H1 (cell line): ENCODE results near the gene STX11. TPM values are rescaled to one million over a fixed set of nuclear protein-coding genes. Genes with fewer than 3 reads are reported as not detected.

Source experiments
- CTCF ChIA-PET: fragments of 300-600 bp; sonication (Branson Sonifier 250); formaldehyde crosslinking; loops from one replicate; lab custom pipeline; 2021; ENCODE audit not compliant: partially characterized antibody; lab: Charles Lee
- POLR2A ChIA-PET: fragments of 300-600 bp; sonication (Branson Sonifier 250); formaldehyde crosslinking; loops from one replicate; lab custom pipeline; 2021; ENCODE audit warnings: inconsistent platforms; ENCODE audit not compliant: partially characterized antibody; lab: Charles Lee
- DNase-seq, 2 experiments: peaks; one replicate each; pipeline versions ENCODE4 v3.0.0 to v3.0.0-alpha.2; 2010 to 2022; ENCODE audit warnings: low spot score in 2 of 2, low read depth in 1 of 2, mixed read lengths in 1 of 2
- FAIRE-seq: peaks from 2 replicates; lab custom pipeline; 2011; peaks lifted over from hg19 to GRCh38; lab: Jason Lieb, UNC
- H2AFZ ChIP-seq: 2 replicates; pipeline ENCODE4 v1.8.1; 2012; ENCODE audit warnings: low read length, inconsistent platforms
- H2AK5ac ChIP-seq: 2 replicates; pipeline ENCODE4 v1.6.1; 2013; ENCODE audit warnings: low read depth, low read length
- H2BK120ac ChIP-seq: replicated peaks from 2 replicates; pipeline ENCODE3; 2013; ENCODE audit warnings: low read depth, low read length, inconsistent platforms
- H2BK12ac ChIP-seq: 2 replicates; pipeline ENCODE4 v1.6.1; 2013; ENCODE audit warnings: low read depth, low read length
- H2BK15ac ChIP-seq: 2 replicates; pipeline ENCODE4 v1.6.1; 2013; ENCODE audit warnings: low read length
- H2BK20ac ChIP-seq: 2 replicates; pipeline ENCODE4 v1.6.1; 2013; ENCODE audit warnings: low read length
- H2BK5ac ChIP-seq: 2 replicates; pipeline ENCODE4 v1.6.1; 2013; ENCODE audit warnings: low read depth, low read length
- H3K14ac ChIP-seq: 2 replicates; pipeline ENCODE4 v1.6.1; 2013; ENCODE audit warnings: inconsistent platforms; ENCODE audit not compliant: insufficient read length
- H3K18ac ChIP-seq: 2 replicates; pipeline ENCODE4 v1.6.1; 2013; ENCODE audit warnings: low read length; ENCODE audit errors: extremely low read depth
- H3K23ac ChIP-seq: 2 replicates; pipeline ENCODE4 v1.6.1; 2013; ENCODE audit warnings: inconsistent platforms; ENCODE audit not compliant: insufficient read length
- H3K23me2 ChIP-seq: 2 replicates; pipeline ENCODE4 v1.6.1; 2013; ENCODE audit warnings: low read depth, low read length
- H3K27ac ChIP-seq: 2 replicates; pipeline ENCODE4 v1.6.1; 2011; ENCODE audit warnings: low read depth, low read length, inconsistent platforms
- H3K27me3 ChIP-seq, 4 experiments: replicated peaks in 1 of 4; 1 replicate in 1 of 4; 2 replicates in 3 of 4; pipeline versions ENCODE4 v1.6.1 to v1.8.1; 2011 to 2013; ENCODE audit warnings: low read length in 3 of 4, mild to moderate bottlenecking in 3 of 4, inconsistent platforms in 2 of 4, mixed read lengths in 2 of 4, moderate library complexity in 1 of 4; ENCODE audit not compliant: control insufficient read depth in 3 of 4, insufficient read depth in 3 of 4; ENCODE audit errors: extremely low read depth in 1 of 4
- H3K36me3 ChIP-seq, 4 experiments: 2 replicates each; pipeline versions ENCODE4 v1.6.1 to v1.8.1; 2011 to 2013; ENCODE audit warnings: mild to moderate bottlenecking in 4 of 4, low read length in 3 of 4, moderate library complexity in 2 of 4, control low read depth in 1 of 4, inconsistent platforms in 1 of 4; ENCODE audit not compliant: insufficient read depth in 4 of 4, control insufficient read depth in 2 of 4
- H3K4ac ChIP-seq: replicated peaks from 2 replicates; pipeline ENCODE3; 2013; ENCODE audit warnings: low read length, low read depth, mixed read lengths, inconsistent platforms; ENCODE audit not compliant: insufficient read length
- H3K4me1 ChIP-seq, 4 experiments: replicated peaks in 1 of 4; 1 replicate in 1 of 4; 2 replicates in 3 of 4; pipeline versions ENCODE4 v1.6.1 to v1.8.1; 2011 to 2013; ENCODE audit warnings: low read length in 3 of 4, inconsistent platforms in 2 of 4, mixed read lengths in 1 of 4; ENCODE audit not compliant: insufficient read depth in 4 of 4, control insufficient read depth in 3 of 4
- H3K4me2 ChIP-seq, 2 experiments: 2 replicates each; pipeline versions ENCODE4 v1.6.1 to v1.8.1; 2011 to 2013; ENCODE audit warnings: low read depth in 2 of 2, low read length in 2 of 2, control low read depth in 1 of 2, inconsistent platforms in 1 of 2, mild to moderate bottlenecking in 1 of 2; ENCODE audit not compliant: insufficient read depth in 1 of 2
- H3K4me3 ChIP-seq, 4 experiments: fragments of 200-600, 300-600 bp in 1 of 4; sonication (generic), shearing (Covaris generic), sonication (Bioruptor Twin) in 1 of 4; 2 replicates each; pipeline versions ENCODE4 v1.5.1 to v1.8.1; 2011 to 2016; ENCODE audit warnings: low read length in 4 of 4, low read depth in 3 of 4, control low read depth in 2 of 4, inconsistent platforms in 2 of 4, mild to moderate bottlenecking in 2 of 4, mixed read lengths in 1 of 4, moderate library complexity in 1 of 4; ENCODE audit not compliant: insufficient read depth in 2 of 4; ENCODE audit errors: extremely low read depth in 1 of 4
- H3K56ac ChIP-seq: replicated peaks from 2 replicates; pipeline ENCODE3; 2013; ENCODE audit warnings: low read depth, mild to moderate bottlenecking, mixed read lengths, low read length, inconsistent platforms; ENCODE audit not compliant: insufficient read length
- H3K79me1 ChIP-seq: 2 replicates; pipeline ENCODE4 v1.6.1; 2013; ENCODE audit warnings: low read depth, low read length, control low read depth
- H3K79me2 ChIP-seq, 2 experiments: 2 replicates each; pipeline versions ENCODE4 v1.6.1 to v1.8.1; 2012 to 2013; ENCODE audit warnings: low read length in 2 of 2, mild to moderate bottlenecking in 2 of 2, inconsistent platforms in 1 of 2; ENCODE audit not compliant: insufficient read depth in 2 of 2, control insufficient read depth in 1 of 2
- H3K9ac ChIP-seq, 4 experiments: replicated peaks in 1 of 4; 1 replicate in 1 of 4; 2 replicates in 3 of 4; pipeline versions ENCODE4 v1.6.1 to v1.8.1; 2011 to 2013; ENCODE audit warnings: low read depth in 3 of 4, low read length in 3 of 4, control low read depth in 2 of 4, mild to moderate bottlenecking in 2 of 4, moderate library complexity in 2 of 4, inconsistent platforms in 1 of 4; ENCODE audit errors: extremely low read depth in 1 of 4
- H3K9me3 ChIP-seq, 2 experiments: 2 replicates each; pipeline versions ENCODE4 v1.6.1 to v1.8.1; 2012 to 2013; ENCODE audit warnings: mild to moderate bottlenecking in 2 of 2, moderate library complexity in 2 of 2, control low read depth in 1 of 2, inconsistent platforms in 1 of 2, low read depth in 1 of 2, low read length in 1 of 2, mixed read lengths in 1 of 2; ENCODE audit not compliant: insufficient read depth in 2 of 2
- H4K20me1 ChIP-seq, 2 experiments: replicated peaks in 1 of 2; 2 replicates each; pipeline versions ENCODE3 to v1.8.1; 2011 to 2013; ENCODE audit warnings: inconsistent platforms in 2 of 2, low read length in 2 of 2, mild to moderate bottlenecking in 1 of 2; ENCODE audit not compliant: insufficient read depth in 2 of 2, control insufficient read depth in 1 of 2
- H4K5ac ChIP-seq: 2 replicates; pipeline ENCODE4 v1.6.1; 2013; ENCODE audit warnings: low read length, low read depth, mixed read lengths, inconsistent platforms; ENCODE audit not compliant: insufficient read length
- H4K8ac ChIP-seq: 2 replicates; pipeline ENCODE4 v1.8.0; 2013; ENCODE audit warnings: mild to moderate bottlenecking, moderate library complexity, low read length, inconsistent platforms; ENCODE audit not compliant: insufficient read depth; ENCODE audit errors: extremely low read depth
- H4K91ac ChIP-seq: replicated peaks from 2 replicates; pipeline ENCODE3; 2013; ENCODE audit warnings: low read length, mixed read lengths, inconsistent platforms; ENCODE audit not compliant: insufficient read length
- BCL11A ChIP-seq, 2 experiments: IDR thresholded peaks; one replicate each; pipeline ENCODE4 v1.6.1; 2011; ENCODE audit warnings: low read depth in 2 of 2, low read length in 2 of 2, mild to moderate bottlenecking in 2 of 2
- BRCA1 ChIP-seq: IDR thresholded peaks from 2 replicates; pipeline ENCODE4 v1.6.1; 2012; ENCODE audit warnings: low read depth, low read length, improper control_type of control experiment
- CHD1 ChIP-seq: IDR thresholded peaks from 2 replicates; pipeline ENCODE4 v1.6.1; 2012; ENCODE audit warnings: low read depth, low read length, improper control_type of control experiment
- CTCF ChIP-seq, 3 experiments: IDR thresholded peaks; 1 replicate in 2 of 3; 2 replicates in 1 of 3; pipeline versions ENCODE4 v1.5.1 to v1.6.1; 2011; ENCODE audit warnings: low read length in 3 of 3, mild to moderate bottlenecking in 3 of 3, inconsistent platforms in 2 of 3, low read depth in 1 of 3, moderate library complexity in 1 of 3; ENCODE audit not compliant: insufficient read depth in 1 of 3; ENCODE audit errors: control extremely low read depth in 1 of 3
- HDAC2 ChIP-seq, 2 experiments: fragments of 300-600 bp in 1 of 2; sonication (generic) in 1 of 2; IDR thresholded peaks; 2 replicates each; pipeline ENCODE4 v1.6.1; 2011 to 2012; ENCODE audit warnings: low read depth in 2 of 2, low read length in 2 of 2, mild to moderate bottlenecking in 2 of 2, moderate library complexity in 2 of 2, borderline replicate concordance in 1 of 2, inconsistent platforms in 1 of 2
- HDAC6 ChIP-seq: IDR thresholded peaks from one replicate; pipeline ENCODE4 v1.7.1; 2012; ENCODE audit warnings: low read depth, mild to moderate bottlenecking, inconsistent platforms, low read length, moderate library complexity
- JUND ChIP-seq: IDR thresholded peaks from 2 replicates; pipeline ENCODE4 v1.6.1; 2011; ENCODE audit warnings: mild to moderate bottlenecking, improper control_type of control experiment, low read length
- MAX ChIP-seq: IDR thresholded peaks from 2 replicates; pipeline ENCODE4 v1.6.1; 2012; ENCODE audit warnings: inconsistent platforms
- POU5F1 ChIP-seq: IDR thresholded peaks from 2 replicates; pipeline ENCODE4 v1.6.1; 2011; ENCODE audit warnings: low read depth, mild to moderate bottlenecking, low read length, moderate library complexity
- SIRT6 ChIP-seq: IDR thresholded peaks from one replicate; pipeline ENCODE4 v1.7.1; 2012; ENCODE audit warnings: low read length, inconsistent platforms
- TBP ChIP-seq: IDR thresholded peaks from 2 replicates; pipeline ENCODE4 v1.6.1; 2011; ENCODE audit warnings: low read depth, low read length, improper control_type of control experiment
- WGBS, 2 experiments: shearing (Covaris generic) in 1 of 2; methylation state at CpG; one replicate each; pipeline versions ENCODE4 v1.1.6 to v1.1.7; 2013 to 2015; ENCODE audit warnings: low lambda C conversion rate in 2 of 2, mixed read lengths in 2 of 2, inconsistent platforms in 1 of 2, low coverage in 1 of 2, missing lambda C conversion rate in 1 of 2; ENCODE audit not compliant: insufficient replicate concordance in 2 of 2, insufficient coverage in 1 of 2, insufficient read length in 1 of 2; ENCODE audit errors: extremely low coverage in 1 of 2, missing lambda C conversion rate in 1 of 2; 5-methylcytosine and 5-hydroxymethylcytosine counted together
- polyA plus RNA-seq, 7 experiments: library from polyadenylated mRNA; depleted of rRNA in 3 of 7; stranded (reverse) in 5 of 7; unstranded in 2 of 7; fragments of >200 nt in 5 of 7; fragments of 200-250 nt in 2 of 7; gene quantifications; 1 replicate in 5 of 7; 2 replicates in 1 of 7; 4 replicates in 1 of 7; pipeline versions ENCODE4 v1.2.1 to v1.2.3, GENCODE V29; 2011 to 2013; ENCODE audit warnings: missing spikeins in 2 of 7, mixed read lengths in 2 of 7
- total RNA-seq: library from RNA; stranded (reverse); fragmentation: NEBNext Ultra II Directional; extraction: Animal tissue kit (Norgen Biotek cat#: 25700); gene quantifications from 2 replicates; pipeline ENCODE4 v1.2.1, GENCODE V29; 2021

STX11 gene
- total and polyA plus RNA-seq, 2 of the 8 experiments (the other 6 are each of a cell fraction or from before 2014, with no cell fraction given): 0.15 to 0.34 TPM

GRCh38 chr6:144202879-144203468, 52.7 kb downstream of the STX11 start:
- Histone ChIP-seq H3K23ac (no peak overlapping the region), H3K4me1 (no peaks in the 10 kb centered on the region), H2BK5ac (no peak overlapping the region), H2AFZ (peak overlapping the region; percentile 80), H3K14ac (no peak overlapping the region), H3K4me3 (no peak overlapping the region), H4K8ac (no peak overlapping the region), H3K4me2 (no peak overlapping the region), H2AK5ac (no peak overlapping the region), H3K9ac (no peak overlapping the region), H3K4ac (no peak overlapping the region), H3K79me1 (no peaks in the 10 kb centered on the region), H3K36me3 (no peaks in the 10 kb centered on the region; a peak in 1 of 8 replicates), H2BK120ac (no peak overlapping the region), H2BK15ac (no peak overlapping the region), H3K27me3 (no peaks in the 10 kb centered on the region), H2BK12ac (no peak overlapping the region), H3K56ac (no peak overlapping the region), H4K91ac (no peak overlapping the region), H3K23me2 (no peaks in the 10 kb centered on the region), H3K9me3 (no peaks in the 10 kb centered on the region), H3K18ac (no peak overlapping the region), H2BK20ac (no peak overlapping the region), H4K5ac (no peak overlapping the region), H3K27ac (no peak overlapping the region), H4K20me1 (no peaks in the 10 kb centered on the region), H3K79me2 (no peaks in the 10 kb centered on the region)
- DNase-seq (no peak), FAIRE-seq (no peak)
- CTCF ChIA-PET: interaction anchor here (1.2 to 2.3 kb wide), 4 partner anchors 15 to 315 kb away, joined by 3 to 6 read pairs (median 5); no protein-coding TSS in a partner anchor
- 61% methylated on average over 3 of the region's 3 CpGs; no CpG with 5 or more reads in 1 of the 2 experiments for whole genome bisulfite sequencing, 2 experiments
- POLR2A ChIA-PET: no interaction called here
- TF ChIP-seq JUND (no peak), CTCF (IDR thresholded peaks at IDR 0.05; ENCODE audit: control extremely low read depth in 1 of 3, insufficient read depth in 1 of 3, low read depth in 1 of 3, low read length in 3 of 3) (no peak), HDAC6 (no peak), MAX (no peak), TBP (no peak), BRCA1 (no peak), POU5F1 (no peak), HDAC2 (IDR thresholded peaks at IDR 0.05; ENCODE audit: borderline replicate concordance in 1 of 2, low read depth in 2 of 2, low read length in 2 of 2) (no peak), BCL11A (IDR thresholded peaks at IDR 0.05; ENCODE audit: low read depth in 2 of 2, low read length in 2 of 2) (no peak), SIRT6 (no peak), CHD1 (no peak)
